Measurements from ENCODE around the gene PTGER3. TPM values are rescaled to one million over a fixed set of nuclear protein-coding genes. Genes with fewer than 3 reads are reported as not detected.
"Not testable (repeated sequence)": the region's sequence is repeated elsewhere in the genome, so short reads cannot be mapped to it uniquely, and the experiment has no call there.

Gene PTGER3
- total and polyA plus RNA-seq, 2 experiments from 2014 or later: 2.6 to 4.4 TPM

- no peaks in the 10 kb centered on the region for H3K27me3 ChIP-seq
- no peaks in the 10 kb centered on the region for H3K36me3 ChIP-seq
- H3K4me3 ChIP-seq: no peak overlapping the region
- DNase-seq (ENCODE audit: low read depth in 1 of 2, low spot score in 1 of 2): no peak
- H3K9me3 ChIP-seq (ENCODE audit: low read depth): no peaks in the 10 kb centered on the region
- TF ChIP-seq CTCF (IDR thresholded peaks at IDR 0.05; ENCODE audit: low read depth, low read length): no peak
- no peak overlapping the region for H3K27ac ChIP-seq
- H3K4me1 ChIP-seq (ENCODE audit: low read depth): no peaks in the 10 kb centered on the region
These were observed 99.8 kb downstream of the PTGER3 start for GRCh38 chr1:70947835-70948234.

- Histone ChIP-seq H3K9me3 (ENCODE audit: low read depth) (no peaks in the 10 kb centered on the region), H3K4me3 (no peak overlapping the region), H3K4me1 (ENCODE audit: low read depth) (no peaks in the 10 kb centered on the region), H3K27ac (no peak overlapping the region), H3K36me3 (no peaks in the 10 kb centered on the region), H3K27me3 (no peaks in the 10 kb centered on the region)
- DNase-seq (ENCODE audit: low read depth in 1 of 2, low spot score in 1 of 2): no peak
- no peak for TF ChIP-seq CTCF (IDR thresholded peaks at IDR 0.05; ENCODE audit: low read depth, low read length)
These were observed 101.9 kb downstream of the PTGER3 start for GRCh38 chr1:70945676-70946075.

GRCh38 chr1:70945251-70945650 is 102.4 kb downstream of the PTGER3 start:
- no peak for DNase-seq (ENCODE audit: low read depth in 1 of 2, low spot score in 1 of 2)
- no peaks in the 10 kb centered on the region for H3K4me1 ChIP-seq (ENCODE audit: low read depth)
- no peak overlapping the region for H3K4me3 ChIP-seq
- TF ChIP-seq CTCF (IDR thresholded peaks at IDR 0.05; ENCODE audit: low read depth, low read length): no peak
- H3K36me3 ChIP-seq: no peaks in the 10 kb centered on the region
- H3K27ac ChIP-seq: no peak overlapping the region
- no peaks in the 10 kb centered on the region for H3K9me3 ChIP-seq (ENCODE audit: low read depth)
- no peaks in the 10 kb centered on the region for H3K27me3 ChIP-seq

GRCh38 chr1:70941563-70941962 is 106.1 kb downstream of the PTGER3 start:
- Histone ChIP-seq H3K4me1 (ENCODE audit: low read depth) (no peaks in the 10 kb centered on the region), H3K9me3 (ENCODE audit: low read depth) (no peaks in the 10 kb centered on the region), H3K27ac (no peak overlapping the region), H3K4me3 (no peak overlapping the region), H3K27me3 (no peaks in the 10 kb centered on the region), H3K36me3 (no peaks in the 10 kb centered on the region)
- no peak for DNase-seq (ENCODE audit: low read depth in 1 of 2, low spot score in 1 of 2)
- no peak for TF ChIP-seq CTCF (IDR thresholded peaks at IDR 0.05; ENCODE audit: low read depth, low read length)

GRCh38 chr1:70940398-70940797 is 107.2 kb downstream of the PTGER3 start:
- H3K27ac ChIP-seq, H3K27me3 ChIP-seq, H3K36me3 ChIP-seq: not testable (repeated sequence)

GRCh38 chr1:70934194-70934961 is 113.2 kb downstream of the PTGER3 start:
- Histone ChIP-seq H3K4me1 (ENCODE audit: low read depth) (no peaks in the 10 kb centered on the region), H3K4me3 (no peak overlapping the region), H3K9me3 (ENCODE audit: low read depth) (no peaks in the 10 kb centered on the region), H3K27ac (no peak overlapping the region), H3K36me3 (no peaks in the 10 kb centered on the region), H3K27me3 (no peaks in the 10 kb centered on the region)
- no peak for TF ChIP-seq CTCF (IDR thresholded peaks at IDR 0.05; ENCODE audit: low read depth, low read length)
- DNase-seq (ENCODE audit: low read depth in 1 of 2, low spot score in 1 of 2): no peak

More at GRCh38 chr1:70940398-70940797, 107.2 kb downstream of the PTGER3 start:
- not testable (repeated sequence) for H3K4me3 ChIP-seq; DNase-seq (ENCODE audit: low read depth in 1 of 2, low spot score in 1 of 2); H3K9me3 ChIP-seq (ENCODE audit: low read depth); H3K4me1 ChIP-seq (ENCODE audit: low read depth)

Measured in cardiac muscle cell (in vitro differentiated cells and primary cell).